ENCODE data around the gene ADGRL4.
"Not testable (repeated sequence)": the region's sequence is repeated elsewhere in the genome, so short reads cannot be mapped to it uniquely, and the experiment has no call there.

The ADGRL4 gene

DNA sequence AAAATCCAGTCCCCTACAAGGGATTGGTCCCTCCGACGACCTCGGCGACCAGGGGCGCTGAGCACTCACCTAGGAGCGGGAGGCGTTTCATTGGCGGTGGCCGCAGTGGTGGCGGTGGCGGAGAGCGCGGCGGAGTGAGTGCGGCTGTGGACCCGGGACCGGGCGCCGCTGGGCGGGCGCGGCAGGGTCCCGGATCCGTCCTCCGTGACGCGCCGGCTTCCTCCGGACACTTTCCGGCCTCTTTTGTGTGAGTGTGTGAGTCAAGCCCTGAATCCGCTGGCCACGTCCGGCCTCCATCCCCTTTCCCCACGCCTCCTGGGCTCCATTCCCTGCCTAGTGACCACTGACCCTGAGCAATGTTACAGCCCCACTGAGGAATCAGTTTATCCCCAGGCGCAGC is at the start of gene ADGRL4:
Gene ADGRL4 (minus strand): TSS at position 167 of the 400 bp plus-strand sequence. CDS start 76 bp downstream, at position 91.
- DNase-seq (ENCODE audit: low read depth in 2 of 2) = no peak

DNA sequence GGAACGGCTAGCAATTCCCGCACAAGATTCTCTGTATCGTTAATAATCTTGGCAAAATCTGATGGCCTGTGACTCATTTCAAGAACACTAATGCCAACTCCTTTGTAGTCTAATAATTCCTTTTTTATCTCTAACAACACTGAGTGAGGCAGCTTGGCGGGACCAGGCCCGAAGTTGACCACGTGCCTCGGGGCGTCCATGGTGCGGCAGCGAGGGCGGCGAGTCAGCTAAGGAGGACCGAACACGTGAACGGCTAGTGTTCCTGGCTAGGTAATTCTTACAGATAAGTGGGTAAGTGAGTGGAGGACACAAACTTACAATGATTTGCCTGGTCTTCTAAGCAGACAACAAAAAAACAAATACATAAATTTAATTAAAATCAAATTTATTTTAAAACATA is 49.3 kb upstream of the ADGRL4 start:
- DNase-seq (ENCODE audit: low read depth in 2 of 2) = no peak

DNA sequence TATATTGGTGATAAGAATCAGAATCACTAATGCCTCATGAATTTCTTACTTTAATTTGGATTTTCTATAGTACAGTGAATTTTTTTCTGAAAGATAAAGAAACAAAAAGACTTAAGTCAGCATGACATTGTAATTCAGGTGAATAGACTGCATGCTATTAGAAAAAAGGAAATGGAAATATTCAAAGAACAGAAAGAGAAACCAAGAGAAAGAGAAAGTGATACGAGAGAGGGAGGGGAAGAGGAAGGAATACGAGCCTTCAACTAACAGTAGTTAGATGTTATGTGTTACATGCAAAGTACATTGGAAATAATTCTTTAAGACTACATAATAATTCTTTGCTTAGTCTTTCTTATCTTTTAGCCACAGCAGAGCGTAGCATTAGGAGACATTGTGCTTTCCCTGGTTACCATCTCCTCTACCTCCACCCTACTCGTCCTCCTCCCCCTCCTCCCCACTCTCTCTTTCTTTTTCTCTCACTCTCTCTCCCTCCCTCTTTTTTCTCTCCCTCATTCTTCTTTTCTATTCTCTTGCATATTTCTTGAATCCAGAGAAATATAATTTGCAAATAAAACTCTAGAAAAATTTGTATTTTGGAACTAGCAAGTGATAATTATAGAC is 46.4 kb upstream of the ADGRL4 start:
- no peak for DNase-seq (ENCODE audit: low read depth in 2 of 2)

DNA sequence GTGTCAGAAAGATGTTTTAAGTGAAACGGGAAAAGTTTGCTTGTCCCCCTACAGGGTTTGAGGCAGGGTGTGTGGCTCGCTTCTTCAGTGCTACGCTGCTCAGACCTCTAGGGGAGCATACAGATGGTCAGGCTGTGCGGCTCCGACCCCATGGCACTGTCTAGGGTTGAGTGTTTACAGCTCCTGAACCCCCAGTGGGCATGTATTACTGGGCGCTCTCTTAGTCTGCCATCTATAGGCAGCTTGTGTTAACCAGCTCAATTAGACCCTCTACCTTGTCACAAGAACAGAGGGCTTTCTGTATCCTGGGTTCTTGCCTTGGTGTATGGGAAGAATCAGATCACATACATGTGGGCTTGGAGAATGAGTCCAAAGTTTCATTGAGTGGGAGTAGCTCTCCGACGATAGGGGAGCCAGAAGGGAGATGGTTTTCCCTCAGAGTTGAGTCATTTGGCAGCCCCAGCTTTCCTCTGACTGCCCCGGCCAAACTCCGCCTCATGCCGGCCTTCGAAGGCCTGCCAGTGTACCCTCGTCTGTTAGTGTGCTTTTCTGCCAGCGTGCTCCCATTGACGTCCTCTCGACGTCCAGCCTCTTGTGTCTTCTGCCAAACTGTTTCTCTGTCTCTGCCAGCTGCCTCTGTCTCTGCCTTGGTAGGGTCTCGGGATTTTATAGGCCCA is 38.6 kb upstream of the ADGRL4 start:
- no peak for DNase-seq (ENCODE audit: low read depth in 2 of 2)

DNA sequence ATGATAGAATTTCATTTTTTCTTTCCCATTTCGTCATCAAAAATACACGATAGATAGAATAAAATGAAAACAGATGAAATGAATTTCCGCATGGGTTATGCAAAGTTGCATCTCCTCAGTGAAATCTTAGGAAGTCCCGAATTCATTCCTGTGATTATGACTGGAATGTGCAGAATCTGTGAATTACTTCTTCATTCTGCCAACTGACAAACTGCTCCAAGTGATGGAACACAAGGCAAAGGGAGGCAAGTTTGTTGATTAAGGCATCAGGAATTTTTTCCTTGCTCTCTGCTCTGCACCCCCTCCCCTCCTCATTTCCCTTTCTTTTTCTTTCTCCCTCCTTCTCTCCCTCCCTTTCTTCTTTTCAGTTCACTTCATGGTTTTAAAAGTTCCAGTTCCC is 37.0 kb upstream of the ADGRL4 start:
- DNase-seq (ENCODE audit: low read depth in 2 of 2) = no peak

DNA sequence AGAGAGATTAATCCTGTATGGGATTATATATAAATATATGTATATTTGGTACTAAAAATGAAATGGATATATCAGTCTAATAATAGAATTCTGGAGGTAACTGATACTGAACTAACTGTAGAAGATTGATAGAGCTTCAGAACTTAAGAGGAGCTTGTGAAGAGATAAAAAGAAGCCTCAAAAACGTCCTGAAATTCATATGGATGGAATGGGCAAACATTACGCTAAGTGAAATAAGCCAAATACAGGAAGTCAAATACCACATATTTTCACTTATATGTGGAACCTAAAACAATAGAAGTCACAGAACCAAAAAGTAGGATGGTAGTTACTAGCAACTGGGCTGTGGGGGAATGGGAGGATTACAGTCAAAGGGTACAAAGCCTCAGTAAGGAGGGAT is 36.0 kb upstream of the ADGRL4 start:
- DNase-seq (ENCODE audit: low read depth in 2 of 2) = no peak

DNA sequence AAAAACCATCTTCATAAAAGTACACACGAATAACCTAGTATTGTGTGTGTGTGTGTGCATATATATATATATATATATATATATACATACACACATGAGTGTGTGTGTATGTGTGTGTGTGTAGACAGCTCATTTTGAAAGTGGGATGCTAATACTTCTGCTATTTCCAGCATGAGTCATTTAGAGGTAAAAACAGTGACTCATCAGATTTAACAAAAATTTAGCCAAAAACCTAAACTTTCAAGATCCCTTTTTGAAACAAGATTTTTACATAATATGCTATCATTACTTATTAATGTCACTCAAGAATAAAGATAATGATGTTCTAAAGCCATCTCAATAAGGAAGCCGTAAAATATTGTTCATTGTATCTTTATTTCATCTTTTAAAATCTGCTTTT is 35.6 kb upstream of the ADGRL4 start:
- DNase-seq (ENCODE audit: low read depth in 2 of 2) = no peak

DNA sequence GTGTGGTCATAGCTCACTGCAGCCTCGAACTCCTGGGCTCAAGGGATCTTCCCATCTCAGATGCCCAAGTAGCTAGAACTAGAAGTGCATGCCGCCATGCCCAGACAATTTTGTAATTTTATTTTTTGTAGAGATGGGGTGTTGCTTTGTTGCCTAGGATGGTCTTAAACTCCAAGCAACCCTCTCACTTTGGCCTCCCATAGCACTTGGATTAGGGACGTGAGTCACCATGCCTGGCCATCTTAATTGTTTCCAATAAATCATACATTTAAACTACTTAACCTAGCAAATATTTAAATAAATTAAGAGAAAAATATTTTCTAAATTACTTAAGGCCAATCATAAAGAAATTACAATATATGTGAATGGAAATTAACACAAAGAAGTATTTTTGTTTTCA is 35.1 kb upstream of the ADGRL4 start:
- DNase-seq (ENCODE audit: low read depth in 2 of 2) = no peak

DNA sequence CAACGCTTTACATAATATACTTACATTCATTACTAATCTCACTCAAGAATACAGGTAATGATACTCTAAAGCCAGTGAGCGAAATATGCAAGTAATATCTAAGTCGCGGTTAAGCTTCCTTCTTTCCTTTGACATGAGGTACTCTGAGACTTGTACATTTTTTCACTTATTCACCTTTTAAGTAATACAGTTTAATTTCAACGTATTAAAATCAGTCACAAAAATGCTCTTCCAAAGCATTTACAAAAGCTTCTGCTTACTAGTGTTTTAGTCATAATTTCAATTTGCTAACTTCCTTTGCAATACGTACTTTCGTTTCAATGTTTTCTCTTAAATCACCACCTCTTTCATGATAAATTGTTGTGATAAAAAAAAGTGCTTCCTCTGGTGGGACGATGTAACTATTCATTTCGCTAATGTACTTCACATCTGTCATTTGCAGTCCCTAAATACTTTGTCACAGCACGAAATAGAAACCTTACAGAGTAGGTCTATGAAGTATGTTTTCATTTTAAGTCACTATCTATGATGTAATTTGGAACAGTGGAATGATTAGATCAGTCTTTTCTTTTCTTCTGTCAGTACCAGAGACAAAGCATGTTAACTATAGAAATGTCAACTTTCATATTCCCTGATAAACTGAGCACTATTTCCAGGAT is 34.0 kb upstream of the ADGRL4 start:
- no peak for DNase-seq (ENCODE audit: low read depth in 2 of 2)

DNA sequence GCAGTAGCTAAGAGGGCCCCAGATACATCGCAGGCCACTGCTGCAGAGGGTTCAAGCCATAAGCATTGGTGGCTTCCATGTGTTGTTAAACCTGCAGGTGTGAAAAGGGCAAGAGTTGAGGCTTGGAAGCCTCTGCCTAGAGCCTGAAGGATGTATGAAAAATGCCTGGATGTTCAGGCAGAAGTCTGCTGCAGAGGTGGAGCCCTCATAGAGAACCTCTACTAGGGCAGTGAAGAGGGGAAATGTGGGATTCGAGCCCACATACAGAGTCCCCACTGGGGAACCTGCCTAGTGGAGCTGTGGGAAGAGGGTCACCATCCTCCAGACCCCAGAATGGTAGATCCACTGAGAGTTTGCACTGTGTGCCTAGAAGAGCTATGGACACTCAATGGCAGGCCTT is 30.6 kb upstream of the ADGRL4 start:
- no peak for DNase-seq (ENCODE audit: low read depth in 2 of 2)

DNA sequence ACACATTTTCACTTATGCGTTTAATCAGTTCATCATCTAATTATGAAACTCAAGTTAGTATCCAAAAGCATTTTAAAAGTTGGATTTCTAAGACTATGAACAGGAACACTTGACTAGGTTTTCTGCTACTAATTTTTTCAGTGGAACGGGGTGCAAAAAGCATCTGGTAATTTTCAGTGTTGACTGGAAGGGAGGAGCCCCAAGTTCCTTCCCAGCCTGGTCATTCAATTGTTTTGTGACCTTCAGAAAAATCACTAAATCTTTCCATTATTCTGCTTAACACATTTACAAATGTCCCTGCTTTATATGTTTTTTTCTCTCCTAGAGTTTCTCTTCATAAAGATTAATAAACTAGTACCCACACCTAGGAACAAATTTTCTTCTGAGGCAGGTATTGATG is 6.0 kb upstream of the ADGRL4 start:
- DNase-seq (ENCODE audit: low read depth in 2 of 2) = no peak

DNA sequence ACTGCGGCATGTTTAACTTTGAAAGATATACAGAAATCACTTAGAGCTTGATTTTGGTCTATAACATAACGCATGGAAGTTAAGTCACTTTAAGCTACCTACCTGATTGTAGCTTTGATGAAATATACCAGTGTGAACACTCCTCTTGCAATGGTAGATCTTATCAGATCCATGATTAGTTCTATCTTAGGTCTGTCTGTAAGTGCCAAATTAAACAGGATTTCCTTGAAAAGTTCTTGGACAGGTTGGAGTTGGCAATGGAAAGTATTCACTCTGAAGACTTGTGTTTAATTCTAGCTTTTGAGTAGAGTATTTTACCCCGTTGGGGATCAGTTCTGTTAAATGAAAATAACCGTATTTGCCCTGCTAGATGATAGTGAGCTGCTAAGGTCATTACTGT is 4.1 kb upstream of the ADGRL4 start:
- no peak for DNase-seq (ENCODE audit: low read depth in 2 of 2)

DNA sequence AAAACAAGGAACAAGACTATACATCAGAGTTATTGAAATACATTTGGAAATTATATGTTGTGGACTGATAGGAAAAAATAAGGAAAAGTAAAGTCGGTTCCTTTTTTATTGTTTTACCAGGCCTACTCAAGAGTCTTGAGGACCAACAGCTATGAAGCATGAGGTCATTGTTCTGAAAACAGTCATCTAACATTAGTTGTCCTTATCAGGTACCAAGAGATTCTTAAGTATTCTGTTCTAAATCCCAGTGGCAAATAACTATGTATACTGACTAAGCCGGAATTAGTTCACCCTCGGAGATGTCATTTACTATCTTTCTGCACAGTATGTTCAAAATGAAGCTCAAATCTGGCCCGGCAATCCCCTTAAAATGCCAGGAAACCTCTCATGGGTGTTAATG is 585 bp downstream of the ADGRL4 start:
- no peak for DNase-seq (ENCODE audit: low read depth in 2 of 2)

DNA sequence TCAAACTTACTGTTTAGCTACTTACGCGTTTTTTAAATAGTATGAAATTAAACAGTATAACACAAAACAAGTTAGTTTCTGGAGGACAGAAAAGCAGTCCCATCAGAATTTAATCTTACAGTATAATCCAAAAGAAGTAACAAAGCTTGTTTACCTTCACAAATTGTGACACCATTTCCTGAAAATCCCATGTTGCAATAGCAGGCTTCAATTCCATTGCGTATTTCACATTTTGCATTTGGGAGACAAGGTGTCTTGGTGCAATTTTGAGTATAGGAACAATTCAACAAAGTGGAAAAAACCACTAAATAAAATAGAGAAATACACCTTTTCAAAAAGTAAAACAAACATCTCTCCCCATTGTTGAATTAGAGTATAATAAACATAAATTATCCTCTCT is 1.6 kb downstream of the ADGRL4 start:
- no peak for DNase-seq (ENCODE audit: low read depth in 2 of 2)

DNA sequence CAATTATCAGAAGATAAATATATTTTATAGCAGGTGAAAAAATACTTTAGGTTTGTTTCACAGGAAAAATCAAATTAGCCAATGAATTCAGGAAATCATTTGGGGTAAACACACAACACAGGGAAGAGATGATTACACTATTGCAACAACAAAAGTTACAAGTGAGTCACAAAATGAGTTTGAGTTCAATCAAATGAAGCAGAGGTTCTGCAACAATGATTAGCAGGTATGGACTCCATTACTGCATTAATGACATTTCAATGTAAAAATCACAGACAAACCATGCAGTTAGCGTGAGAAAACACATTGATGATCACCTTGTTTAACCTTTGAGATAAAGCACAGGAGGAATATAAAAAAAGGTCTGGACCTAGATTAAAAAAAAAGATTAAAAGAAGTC is 9.7 kb downstream of the ADGRL4 start:
- no peak for DNase-seq (ENCODE audit: low read depth in 2 of 2)

DNA sequence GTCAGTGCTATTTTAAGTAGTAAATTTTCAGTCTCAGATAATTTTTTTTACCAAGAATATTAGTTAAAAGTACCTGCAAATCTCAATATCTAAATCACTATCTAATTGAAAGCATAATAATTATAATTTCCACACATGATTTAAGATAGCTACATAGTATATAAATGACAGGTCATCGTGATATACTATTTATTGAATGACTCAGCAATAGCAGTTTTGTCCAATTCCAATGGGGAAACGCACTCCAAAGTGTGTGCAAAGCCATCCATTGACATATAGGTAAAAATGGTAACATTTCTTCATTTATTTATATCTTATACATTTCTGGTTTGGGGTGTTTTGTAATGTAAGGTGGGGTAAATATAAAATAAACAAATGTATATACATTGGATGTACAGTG is 19.5 kb downstream of the ADGRL4 start:
- DNase-seq (ENCODE audit: low read depth in 2 of 2) = no peak

DNA sequence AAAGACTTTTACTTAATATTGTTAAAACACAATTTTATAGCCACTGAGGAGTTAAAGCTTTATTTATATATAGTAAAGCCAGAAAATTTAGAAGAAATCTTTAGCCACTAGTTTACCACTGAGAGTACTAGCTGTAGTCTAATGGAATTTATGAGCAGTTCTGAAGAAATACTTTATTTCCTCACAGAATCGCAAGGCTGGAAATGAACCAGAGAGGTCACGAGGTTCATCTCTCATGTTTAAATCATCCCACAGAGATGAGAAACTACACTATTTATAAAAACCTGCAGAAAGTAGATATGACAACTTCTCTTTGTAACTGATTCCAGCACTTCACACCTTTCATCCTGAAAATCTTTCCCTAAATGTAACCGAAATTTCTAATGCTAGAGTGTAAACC is 26.0 kb downstream of the ADGRL4 start:
- DNase-seq (ENCODE audit: low read depth in 2 of 2) = no peak

DNA sequence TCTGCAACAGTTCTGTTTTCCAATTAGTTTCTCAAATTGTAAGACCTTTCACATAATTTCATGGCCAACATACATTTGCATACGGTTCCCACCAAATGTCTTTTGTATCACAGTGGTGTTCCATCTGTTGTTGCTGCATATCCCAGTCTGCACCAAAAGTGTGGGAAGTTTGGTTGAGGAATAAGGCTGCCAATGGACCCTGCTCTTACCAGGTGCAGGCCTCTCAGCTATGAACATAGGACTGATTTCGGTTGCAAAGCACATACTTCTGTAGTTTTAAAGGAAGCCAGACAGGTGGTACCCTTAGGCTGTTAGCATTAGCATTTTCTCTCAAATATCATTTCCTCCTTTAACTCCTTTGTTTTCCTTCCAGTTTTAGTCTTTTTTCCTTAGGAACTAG is 33.8 kb downstream of the ADGRL4 start:
- no peak for DNase-seq (ENCODE audit: low read depth in 2 of 2)

DNA sequence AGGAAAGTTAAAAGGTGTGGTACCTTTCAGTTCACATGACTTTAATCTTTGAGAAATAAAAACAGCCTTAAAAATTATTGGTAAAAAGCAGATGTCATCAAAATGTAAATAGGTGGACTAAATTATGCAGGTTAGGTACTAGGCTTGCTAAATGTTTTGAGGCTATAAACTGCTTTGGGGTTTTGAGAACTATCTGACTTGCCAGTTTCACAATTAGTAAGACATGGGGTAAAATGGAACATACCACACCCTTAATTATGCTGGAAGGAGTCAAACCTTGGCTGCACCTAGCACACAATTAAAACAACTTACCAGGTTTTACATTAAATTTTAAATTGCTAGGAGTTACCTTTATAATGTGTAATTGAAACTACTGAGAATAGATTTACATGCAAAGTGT is 39.4 kb downstream of the ADGRL4 start:
- DNase-seq (ENCODE audit: low read depth in 2 of 2) = not testable (repeated sequence)

DNA sequence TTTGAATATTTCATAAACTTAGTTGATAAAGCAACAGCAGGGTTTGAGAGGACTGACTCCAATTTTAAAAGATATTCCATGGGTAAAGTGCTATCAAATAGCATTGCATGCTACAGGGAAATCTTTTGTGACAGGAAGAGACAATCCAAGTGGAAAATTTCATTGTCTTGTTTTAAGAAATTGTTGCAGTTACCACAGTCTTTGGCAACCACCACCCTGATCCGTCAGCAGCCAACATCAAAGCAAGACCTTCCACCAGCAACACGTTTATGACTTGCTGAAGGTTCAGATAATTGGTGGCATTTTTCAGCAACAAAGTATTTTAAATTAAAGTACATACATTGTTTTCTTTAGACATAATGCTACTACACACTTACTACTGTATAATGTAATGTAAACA is 47.8 kb downstream of the ADGRL4 start:
- no peak for DNase-seq (ENCODE audit: low read depth in 2 of 2)

DNA sequence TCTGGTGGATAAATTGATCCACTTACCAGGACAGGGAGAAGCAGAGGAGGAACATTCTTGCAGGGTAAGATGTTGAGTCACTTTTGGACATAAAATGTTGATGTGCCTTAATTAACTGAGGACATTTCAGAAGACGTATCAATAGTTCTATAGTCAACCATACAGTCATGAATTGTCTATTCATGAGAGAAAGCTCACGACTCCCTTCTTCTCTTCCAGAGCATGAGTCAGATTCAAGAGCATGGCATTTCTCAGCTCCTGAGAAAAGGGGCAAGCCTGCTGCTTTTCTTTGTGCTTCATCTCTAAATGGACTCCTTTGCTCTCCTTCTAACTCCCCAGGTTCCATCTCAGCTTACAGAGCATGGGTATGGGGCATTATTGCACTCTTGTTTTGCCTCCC is 55.7 kb downstream of the ADGRL4 start:
- no peak for DNase-seq (ENCODE audit: low read depth in 2 of 2)

DNA sequence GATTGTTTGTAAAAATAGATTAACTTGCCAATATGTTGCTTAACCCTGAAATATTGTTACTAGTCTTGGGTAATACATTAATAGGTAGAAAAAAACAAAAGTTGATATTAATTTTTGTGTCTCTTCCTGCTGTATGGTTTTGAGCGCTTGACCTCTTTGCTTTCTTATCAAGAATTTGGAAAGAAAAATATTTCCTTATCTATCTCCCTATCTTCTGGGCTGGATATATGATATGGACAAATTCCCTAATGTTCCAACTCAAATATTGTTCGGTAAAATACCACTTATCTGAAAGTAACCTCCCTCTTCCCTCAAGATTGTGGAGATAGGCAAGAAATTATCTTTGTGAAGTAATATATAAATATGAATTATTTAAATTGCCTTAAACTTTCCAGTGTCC is 57.3 kb downstream of the ADGRL4 start:
- no peak for DNase-seq (ENCODE audit: low read depth in 2 of 2)

DNA sequence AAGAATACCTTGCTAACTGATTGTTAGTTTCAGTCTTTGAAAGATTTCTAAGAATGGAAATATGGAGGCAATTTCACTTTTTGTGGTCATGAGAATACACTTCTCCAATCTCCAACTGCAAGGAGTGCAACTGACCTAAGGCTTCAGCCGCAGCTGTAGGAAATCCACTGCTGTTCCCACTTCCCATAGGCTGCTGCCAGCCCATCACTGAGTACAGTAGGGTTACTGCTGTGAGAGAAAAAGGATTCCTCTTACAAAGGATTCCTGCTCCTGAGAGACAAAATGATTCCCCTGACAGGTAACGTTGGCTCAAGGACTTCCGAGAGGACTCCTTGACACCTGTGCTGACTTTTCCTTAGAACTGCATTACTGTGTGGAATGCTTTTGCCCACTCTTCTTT is 87.4 kb downstream of the ADGRL4 start:
- DNase-seq (ENCODE audit: low read depth in 2 of 2) = no peak
